H1 (cell line): ENCODE results near the gene KTN1. TPM values are rescaled to one million over a fixed set of nuclear protein-coding genes. Genes with fewer than 3 reads are reported as not detected.

Source experiments
- CTCF ChIA-PET: fragments of 300-600 bp; sonication (Branson Sonifier 250); formaldehyde crosslinking; loops from one replicate; lab custom pipeline; 2021; ENCODE audit not compliant: partially characterized antibody; lab: Charles Lee
- POLR2A ChIA-PET: fragments of 300-600 bp; sonication (Branson Sonifier 250); formaldehyde crosslinking; loops from one replicate; lab custom pipeline; 2021; ENCODE audit warnings: inconsistent platforms; ENCODE audit not compliant: partially characterized antibody; lab: Charles Lee
- DNase-seq, 2 experiments: peaks; one replicate each; pipeline versions ENCODE4 v3.0.0 to v3.0.0-alpha.2; 2010 to 2022; ENCODE audit warnings: low spot score in 2 of 2, low read depth in 1 of 2, mixed read lengths in 1 of 2
- FAIRE-seq: peaks from 2 replicates; lab custom pipeline; 2011; peaks lifted over from hg19 to GRCh38; lab: Jason Lieb, UNC
- H2AFZ ChIP-seq: 2 replicates; pipeline ENCODE4 v1.8.1; 2012; ENCODE audit warnings: low read length, inconsistent platforms
- H2AK5ac ChIP-seq: 2 replicates; pipeline ENCODE4 v1.6.1; 2013; ENCODE audit warnings: low read depth, low read length
- H2BK120ac ChIP-seq: replicated peaks from 2 replicates; pipeline ENCODE3; 2013; ENCODE audit warnings: low read depth, low read length, inconsistent platforms
- H2BK12ac ChIP-seq: 2 replicates; pipeline ENCODE4 v1.6.1; 2013; ENCODE audit warnings: low read depth, low read length
- H2BK15ac ChIP-seq: 2 replicates; pipeline ENCODE4 v1.6.1; 2013; ENCODE audit warnings: low read length
- H2BK20ac ChIP-seq: 2 replicates; pipeline ENCODE4 v1.6.1; 2013; ENCODE audit warnings: low read length
- H2BK5ac ChIP-seq: 2 replicates; pipeline ENCODE4 v1.6.1; 2013; ENCODE audit warnings: low read depth, low read length
- H3K14ac ChIP-seq: 2 replicates; pipeline ENCODE4 v1.6.1; 2013; ENCODE audit warnings: inconsistent platforms; ENCODE audit not compliant: insufficient read length
- H3K18ac ChIP-seq: 2 replicates; pipeline ENCODE4 v1.6.1; 2013; ENCODE audit warnings: low read length; ENCODE audit errors: extremely low read depth
- H3K23ac ChIP-seq: 2 replicates; pipeline ENCODE4 v1.6.1; 2013; ENCODE audit warnings: inconsistent platforms; ENCODE audit not compliant: insufficient read length
- H3K23me2 ChIP-seq: 2 replicates; pipeline ENCODE4 v1.6.1; 2013; ENCODE audit warnings: low read depth, low read length
- H3K27ac ChIP-seq: 2 replicates; pipeline ENCODE4 v1.6.1; 2011; ENCODE audit warnings: low read depth, low read length, inconsistent platforms
- H3K27me3 ChIP-seq, 4 experiments: replicated peaks in 1 of 4; 1 replicate in 1 of 4; 2 replicates in 3 of 4; pipeline versions ENCODE4 v1.6.1 to v1.8.1; 2011 to 2013; ENCODE audit warnings: low read length in 3 of 4, mild to moderate bottlenecking in 3 of 4, inconsistent platforms in 2 of 4, mixed read lengths in 2 of 4, moderate library complexity in 1 of 4; ENCODE audit not compliant: control insufficient read depth in 3 of 4, insufficient read depth in 3 of 4; ENCODE audit errors: extremely low read depth in 1 of 4
- H3K36me3 ChIP-seq, 4 experiments: 2 replicates each; pipeline versions ENCODE4 v1.6.1 to v1.8.1; 2011 to 2013; ENCODE audit warnings: mild to moderate bottlenecking in 4 of 4, low read length in 3 of 4, moderate library complexity in 2 of 4, control low read depth in 1 of 4, inconsistent platforms in 1 of 4; ENCODE audit not compliant: insufficient read depth in 4 of 4, control insufficient read depth in 2 of 4
- H3K4ac ChIP-seq: replicated peaks from 2 replicates; pipeline ENCODE3; 2013; ENCODE audit warnings: low read length, low read depth, mixed read lengths, inconsistent platforms; ENCODE audit not compliant: insufficient read length
- H3K4me1 ChIP-seq, 4 experiments: replicated peaks in 1 of 4; 1 replicate in 1 of 4; 2 replicates in 3 of 4; pipeline versions ENCODE4 v1.6.1 to v1.8.1; 2011 to 2013; ENCODE audit warnings: low read length in 3 of 4, inconsistent platforms in 2 of 4, mixed read lengths in 1 of 4; ENCODE audit not compliant: insufficient read depth in 4 of 4, control insufficient read depth in 3 of 4
- H3K4me2 ChIP-seq, 2 experiments: 2 replicates each; pipeline versions ENCODE4 v1.6.1 to v1.8.1; 2011 to 2013; ENCODE audit warnings: low read depth in 2 of 2, low read length in 2 of 2, control low read depth in 1 of 2, inconsistent platforms in 1 of 2, mild to moderate bottlenecking in 1 of 2; ENCODE audit not compliant: insufficient read depth in 1 of 2
- H3K4me3 ChIP-seq, 4 experiments: fragments of 200-600, 300-600 bp in 1 of 4; sonication (generic), shearing (Covaris generic), sonication (Bioruptor Twin) in 1 of 4; 2 replicates each; pipeline versions ENCODE4 v1.5.1 to v1.8.1; 2011 to 2016; ENCODE audit warnings: low read length in 4 of 4, low read depth in 3 of 4, control low read depth in 2 of 4, inconsistent platforms in 2 of 4, mild to moderate bottlenecking in 2 of 4, mixed read lengths in 1 of 4, moderate library complexity in 1 of 4; ENCODE audit not compliant: insufficient read depth in 2 of 4; ENCODE audit errors: extremely low read depth in 1 of 4
- H3K56ac ChIP-seq: replicated peaks from 2 replicates; pipeline ENCODE3; 2013; ENCODE audit warnings: low read depth, mild to moderate bottlenecking, mixed read lengths, low read length, inconsistent platforms; ENCODE audit not compliant: insufficient read length
- H3K79me1 ChIP-seq: 2 replicates; pipeline ENCODE4 v1.6.1; 2013; ENCODE audit warnings: low read depth, low read length, control low read depth
- H3K79me2 ChIP-seq, 2 experiments: 2 replicates each; pipeline versions ENCODE4 v1.6.1 to v1.8.1; 2012 to 2013; ENCODE audit warnings: low read length in 2 of 2, mild to moderate bottlenecking in 2 of 2, inconsistent platforms in 1 of 2; ENCODE audit not compliant: insufficient read depth in 2 of 2, control insufficient read depth in 1 of 2
- H3K9ac ChIP-seq, 4 experiments: replicated peaks in 1 of 4; 1 replicate in 1 of 4; 2 replicates in 3 of 4; pipeline versions ENCODE4 v1.6.1 to v1.8.1; 2011 to 2013; ENCODE audit warnings: low read depth in 3 of 4, low read length in 3 of 4, control low read depth in 2 of 4, mild to moderate bottlenecking in 2 of 4, moderate library complexity in 2 of 4, inconsistent platforms in 1 of 4; ENCODE audit errors: extremely low read depth in 1 of 4
- H3K9me3 ChIP-seq, 2 experiments: 2 replicates each; pipeline versions ENCODE4 v1.6.1 to v1.8.1; 2012 to 2013; ENCODE audit warnings: mild to moderate bottlenecking in 2 of 2, moderate library complexity in 2 of 2, control low read depth in 1 of 2, inconsistent platforms in 1 of 2, low read depth in 1 of 2, low read length in 1 of 2, mixed read lengths in 1 of 2; ENCODE audit not compliant: insufficient read depth in 2 of 2
- H4K20me1 ChIP-seq, 2 experiments: replicated peaks in 1 of 2; 2 replicates each; pipeline versions ENCODE3 to v1.8.1; 2011 to 2013; ENCODE audit warnings: inconsistent platforms in 2 of 2, low read length in 2 of 2, mild to moderate bottlenecking in 1 of 2; ENCODE audit not compliant: insufficient read depth in 2 of 2, control insufficient read depth in 1 of 2
- H4K5ac ChIP-seq: 2 replicates; pipeline ENCODE4 v1.6.1; 2013; ENCODE audit warnings: low read length, low read depth, mixed read lengths, inconsistent platforms; ENCODE audit not compliant: insufficient read length
- H4K8ac ChIP-seq: 2 replicates; pipeline ENCODE4 v1.8.0; 2013; ENCODE audit warnings: mild to moderate bottlenecking, moderate library complexity, low read length, inconsistent platforms; ENCODE audit not compliant: insufficient read depth; ENCODE audit errors: extremely low read depth
- H4K91ac ChIP-seq: replicated peaks from 2 replicates; pipeline ENCODE3; 2013; ENCODE audit warnings: low read length, mixed read lengths, inconsistent platforms; ENCODE audit not compliant: insufficient read length
- CHD2 ChIP-seq: IDR thresholded peaks from 2 replicates; pipeline ENCODE4 v1.6.1; 2012; ENCODE audit warnings: low read length, improper control_type of control experiment
- SAP30 ChIP-seq: fragments of 300-600 bp; sonication (generic); IDR thresholded peaks from 2 replicates; pipeline ENCODE4 v1.7.1; 2012; ENCODE audit warnings: low read length, moderate library complexity, mild to moderate bottlenecking, inconsistent platforms; ENCODE audit not compliant: insufficient read depth, insufficient replicate concordance
- WGBS, 2 experiments: shearing (Covaris generic) in 1 of 2; methylation state at CpG; one replicate each; pipeline versions ENCODE4 v1.1.6 to v1.1.7; 2013 to 2015; ENCODE audit warnings: low lambda C conversion rate in 2 of 2, mixed read lengths in 2 of 2, inconsistent platforms in 1 of 2, low coverage in 1 of 2, missing lambda C conversion rate in 1 of 2; ENCODE audit not compliant: insufficient replicate concordance in 2 of 2, insufficient coverage in 1 of 2, insufficient read length in 1 of 2; ENCODE audit errors: extremely low coverage in 1 of 2, missing lambda C conversion rate in 1 of 2; 5-methylcytosine and 5-hydroxymethylcytosine counted together
- polyA plus RNA-seq, 7 experiments: library from polyadenylated mRNA; depleted of rRNA in 3 of 7; stranded (reverse) in 5 of 7; unstranded in 2 of 7; fragments of >200 nt in 5 of 7; fragments of 200-250 nt in 2 of 7; gene quantifications; 1 replicate in 5 of 7; 2 replicates in 1 of 7; 4 replicates in 1 of 7; pipeline versions ENCODE4 v1.2.1 to v1.2.3, GENCODE V29; 2011 to 2013; ENCODE audit warnings: missing spikeins in 2 of 7, mixed read lengths in 2 of 7
- total RNA-seq: library from RNA; stranded (reverse); fragmentation: NEBNext Ultra II Directional; extraction: Animal tissue kit (Norgen Biotek cat#: 25700); gene quantifications from 2 replicates; pipeline ENCODE4 v1.2.1, GENCODE V29; 2021

Gene KTN1
- total and polyA plus RNA-seq, 2 of the 8 experiments (the other 6 are each of a cell fraction or from before 2014, with no cell fraction given): 15.4 to 151 TPM

DNA sequence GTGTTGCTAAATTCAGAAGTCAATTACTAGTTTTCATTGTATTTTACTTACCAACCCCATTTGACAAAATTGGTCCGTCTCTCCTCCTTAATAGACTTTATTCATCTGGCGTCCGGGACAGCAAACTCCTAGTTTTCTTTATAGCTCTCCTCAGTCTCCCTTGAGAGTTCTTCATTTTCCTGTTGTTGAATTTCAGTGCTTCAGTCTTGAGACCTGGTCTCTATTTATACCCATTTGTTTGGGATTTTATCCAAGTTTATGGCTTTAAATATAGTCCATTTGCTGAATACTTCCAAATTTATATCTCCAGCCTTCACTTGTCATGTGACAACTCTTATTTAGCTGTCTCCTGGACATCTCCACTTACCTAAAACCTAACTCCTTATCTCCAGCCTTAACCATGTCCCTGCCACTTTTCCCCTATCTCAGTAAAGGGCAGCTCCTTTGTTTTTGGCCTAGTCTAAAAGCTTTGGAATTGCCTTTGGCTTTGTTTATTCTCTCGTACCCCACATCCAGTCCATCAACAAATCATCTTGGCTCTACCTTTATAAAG is 23.5 kb downstream of the KTN1 start:
- no peak overlapping the region for H2BK5ac ChIP-seq
- no peak overlapping the region for H3K18ac ChIP-seq
- no peak overlapping the region for H3K56ac ChIP-seq
- 81% methylated on average over 4 of the region's 4 CpGs; no CpG with 5 or more reads in 1 of the 2 experiments for WGBS, 2 experiments
- H4K91ac ChIP-seq: no peak overlapping the region
- no peak overlapping the region for H2AK5ac ChIP-seq
- no peaks in the 10 kb centered on the region for H3K79me1 ChIP-seq
- H4K20me1 ChIP-seq: no peaks in the 10 kb centered on the region
- no peak overlapping the region for H4K8ac ChIP-seq
- peaks cover 0 to 15% (median 5%) of the 10 kb centered on the region in 4 experiments; a peak in 4 of 7 replicates for H3K4me1 ChIP-seq
- H3K23ac ChIP-seq: no peak overlapping the region
- DNase-seq (no peak), FAIRE-seq (no peak)
- H3K9me3 ChIP-seq: no peaks in the 10 kb centered on the region
- TF ChIP-seq SAP30 (no peak), CHD2 (no peak)
- no peak overlapping the region for H3K4me3 ChIP-seq
- POLR2A ChIA-PET: no interaction called here
- no peaks in the 10 kb centered on the region for H3K36me3 ChIP-seq
- no peak overlapping the region for H3K4ac ChIP-seq
- CTCF ChIA-PET: no interaction called here
- 0 out of 2 replicates have a peak overlapping the region, but pooled peaks have one; percentile 37 for H2BK15ac ChIP-seq
- no peak overlapping the region for H3K14ac ChIP-seq
- H3K27me3 ChIP-seq: no peaks in the 10 kb centered on the region
- H3K27ac ChIP-seq: 0 out of 2 replicates have a peak overlapping the region, but pooled peaks have one; percentile 26
- no peak overlapping the region for H2AFZ ChIP-seq
- no peak overlapping the region for H3K9ac ChIP-seq
- H3K4me2 ChIP-seq: no peak overlapping the region
- H3K79me2 ChIP-seq: peaks cover 4 to 99% of the 10 kb centered on the region in 2 experiments; a peak in 3 of 4 replicates
- H2BK20ac ChIP-seq: no peak overlapping the region
- no peak overlapping the region for H2BK12ac ChIP-seq
- H3K23me2 ChIP-seq: no peaks in the 10 kb centered on the region; the same call in 1 of the 2 replicates
- no peak overlapping the region for H4K5ac ChIP-seq
- no peak overlapping the region for H2BK120ac ChIP-seq
